HG02885 (cell line): ENCODE results near the gene SLBP.

Experiments
- ATAC-seq: cut with Tn5 transposase; IDR thresholded peaks from one replicate; pipeline ENCODE4 v1.9.1; 2021; ENCODE audit warnings: mild to moderate bottlenecking; ENCODE audit not compliant: unreplicated experiment, poor library complexity

The SLBP gene

GRCh38 chr4:1658581-1658980, 53.5 kb downstream of the SLBP start:
- no peak for ATAC-seq

- ATAC-seq = no peak
Observed at GRCh38 chr4:1658146-1658545, 54.0 kb downstream of the SLBP start.

GRCh38 chr4:1656986-1657385, 55.1 kb downstream of the SLBP start:
- ATAC-seq = no peak

GRCh38 chr4:1656132-1656531, 56.0 kb downstream of the SLBP start:
- ATAC-seq = no peak

- ATAC-seq = no peak
Observed at GRCh38 chr4:1655676-1656075, 56.4 kb downstream of the SLBP start.

- ATAC-seq = no peak
Observed at GRCh38 chr4:1655081-1655480, 57.0 kb downstream of the SLBP start.

GRCh38 chr4:1654216-1654955, 57.7 kb downstream of the SLBP start:
- no peak for ATAC-seq

GRCh38 chr4:1653776-1654175, 58.3 kb downstream of the SLBP start:
- ATAC-seq = no peak

GRCh38 chr4:1652088-1652487, 60.0 kb downstream of the SLBP start:
- no peak for ATAC-seq

- no peak for ATAC-seq
Observed at GRCh38 chr4:1651609-1652008, 60.5 kb downstream of the SLBP start.

GRCh38 chr4:1648962-1649361, 63.2 kb downstream of the SLBP start:
- ATAC-seq = no peak

GRCh38 chr4:1647432-1647831, 64.7 kb downstream of the SLBP start:
- no peak for ATAC-seq

GRCh38 chr4:1646690-1647089, 65.4 kb downstream of the SLBP start:
- ATAC-seq = no peak

- ATAC-seq = no peak
Observed at GRCh38 chr4:1644891-1645657, 67.0 kb downstream of the SLBP start.

- ATAC-seq = no peak
Observed at GRCh38 chr4:1643971-1644735, 68.0 kb downstream of the SLBP start.
